Activated T-cell treated with anti-CD3 and anti-CD28 coated beads, Interleukin-2, amount 50 U/mL, for 72 hours (primary cell): ENCODE results near the gene UBQLN3. TPM values are rescaled to one million over a fixed set of nuclear protein-coding genes. Genes with fewer than 3 reads are reported as not detected.

Source experiments
- ATAC-seq, 2 donors: fragments of 150-1000 bp; cut with Tn5 transposase; replicated peaks in 1 of 2; 2 replicates each; pipeline ENCODE4 v1.10.0; 2021; ENCODE audit warnings: moderate library complexity in 2 of 2, mild to moderate bottlenecking in 1 of 2
- DNase-seq, 2 donors: peaks; one replicate each; pipeline ENCODE4 v3.0.0; 2021 to 2022; ENCODE audit warnings: mixed read lengths in 1 of 2
- H3K27ac Mint-ChIP-seq: one replicate; pipeline ENCODE4 v1.8.0; 2022; ENCODE audit warnings: mild to moderate bottlenecking, moderate library complexity, mixed read lengths
- H3K27me3 Mint-ChIP-seq: one replicate; pipeline ENCODE4 v1.8.0; 2022; ENCODE audit warnings: low read depth, mixed read lengths
- H3K36me3 Mint-ChIP-seq, 2 donors: one replicate each; pipeline ENCODE4 v1.8.0; 2022; ENCODE audit warnings: mixed read lengths in 2 of 2, mild to moderate bottlenecking in 1 of 2; ENCODE audit not compliant: insufficient read depth in 2 of 2
- H3K4me1 Mint-ChIP-seq: one replicate; pipeline ENCODE4 v1.8.0; 2022; ENCODE audit warnings: low read depth, mixed read lengths
- H3K4me3 Mint-ChIP-seq, 2 donors: one replicate each; pipeline ENCODE4 v1.8.0; 2022; ENCODE audit warnings: mild to moderate bottlenecking in 2 of 2, mixed read lengths in 2 of 2, moderate library complexity in 2 of 2
- H3K9me3 Mint-ChIP-seq, 2 donors: one replicate each; pipeline ENCODE4 v1.8.0; 2022; ENCODE audit warnings: mixed read lengths in 2 of 2
- total RNA-seq, 2 donors: library from RNA; stranded (reverse); gene quantifications; one replicate each; pipeline ENCODE4 v1.2.3, GENCODE V29; 2022

UBQLN3 gene
- total RNA-seq, 2 donors from 2014 or later = not detected

DNA sequence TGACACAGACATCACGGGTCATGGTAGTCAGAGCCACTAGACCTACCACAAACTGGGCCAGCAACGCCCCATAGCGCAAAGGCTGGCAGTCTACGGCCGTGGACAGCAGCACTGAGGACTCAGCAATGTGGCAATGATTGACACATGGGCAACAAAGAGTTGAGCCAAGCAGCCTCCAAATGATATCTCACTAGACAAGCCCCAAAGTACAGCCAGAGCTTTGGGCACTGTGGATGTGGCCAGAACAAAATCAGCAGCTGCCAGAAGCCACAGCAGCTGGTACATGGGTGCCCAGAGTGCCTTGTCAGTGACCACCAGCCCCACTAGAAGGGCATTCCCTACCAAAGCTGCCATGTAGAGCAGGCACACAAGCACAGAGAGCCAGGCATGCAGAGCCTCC is 18.0 kb upstream of the UBQLN3 start:
- ATAC-seq (no peak), DNase-seq (no peak)
- Mint-ChIP-seq H3K36me3 (no peaks in the 10 kb centered on the region), H3K4me3 (no peak overlapping the region), H3K27me3 (no peaks in the 10 kb centered on the region), H3K27ac (no peak overlapping the region), H3K9me3 (no peaks in the 10 kb centered on the region), H3K4me1 (no peaks in the 10 kb centered on the region)

DNA sequence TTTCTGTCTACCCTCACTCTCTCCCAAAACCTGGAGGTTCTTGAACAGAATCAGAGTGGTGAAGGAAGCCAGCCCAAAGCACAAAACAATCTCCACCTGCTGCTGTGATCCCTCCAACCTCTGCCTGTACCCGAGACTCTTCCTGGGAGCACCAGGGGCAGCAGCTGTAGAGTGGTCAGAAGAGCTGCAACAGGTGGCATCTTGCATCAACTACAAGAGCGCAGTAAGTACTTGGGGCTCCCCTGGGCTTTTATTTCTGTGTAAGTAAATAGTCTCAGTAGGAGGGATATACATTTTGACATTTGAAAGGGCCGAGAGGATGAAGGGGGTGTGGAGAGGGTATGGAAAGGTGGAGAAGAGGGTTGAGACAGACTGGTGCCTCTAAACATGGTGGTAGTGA is 15.0 kb upstream of the UBQLN3 start:
- Mint-ChIP-seq H3K9me3 (no peaks in the 10 kb centered on the region), H3K36me3 (no peaks in the 10 kb centered on the region), H3K4me1 (no peaks in the 10 kb centered on the region), H3K27me3 (no peaks in the 10 kb centered on the region), H3K27ac (no peak overlapping the region), H3K4me3 (no peak overlapping the region)
- ATAC-seq (no peak), DNase-seq (no peak)

DNA sequence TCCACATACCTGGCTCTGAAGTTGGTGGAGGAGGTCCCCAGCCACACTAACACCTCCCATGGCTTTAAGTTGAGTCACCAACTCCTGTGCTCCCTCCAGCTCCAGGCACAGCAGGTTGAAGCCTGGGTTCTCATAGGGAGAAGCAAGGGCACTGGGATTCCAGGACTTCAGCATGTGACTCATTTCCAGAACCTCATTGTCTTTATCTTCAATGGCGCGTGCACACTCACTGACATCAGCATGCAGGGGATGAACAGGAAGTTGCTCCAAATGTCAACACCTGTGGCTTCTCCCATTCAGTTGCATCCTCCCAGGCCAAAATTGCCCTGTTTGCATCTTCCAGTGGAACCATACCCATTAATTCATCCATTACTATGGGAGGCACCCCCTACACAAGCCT is 12.6 kb upstream of the UBQLN3 start:
- Mint-ChIP-seq H3K27ac (no peak overlapping the region), H3K27me3 (no peaks in the 10 kb centered on the region), H3K4me1 (no peaks in the 10 kb centered on the region), H3K4me3 (no peak overlapping the region), H3K9me3 (no peaks in the 10 kb centered on the region), H3K36me3 (no peaks in the 10 kb centered on the region)
- no peak for DNase-seq
- ATAC-seq = no peak

DNA sequence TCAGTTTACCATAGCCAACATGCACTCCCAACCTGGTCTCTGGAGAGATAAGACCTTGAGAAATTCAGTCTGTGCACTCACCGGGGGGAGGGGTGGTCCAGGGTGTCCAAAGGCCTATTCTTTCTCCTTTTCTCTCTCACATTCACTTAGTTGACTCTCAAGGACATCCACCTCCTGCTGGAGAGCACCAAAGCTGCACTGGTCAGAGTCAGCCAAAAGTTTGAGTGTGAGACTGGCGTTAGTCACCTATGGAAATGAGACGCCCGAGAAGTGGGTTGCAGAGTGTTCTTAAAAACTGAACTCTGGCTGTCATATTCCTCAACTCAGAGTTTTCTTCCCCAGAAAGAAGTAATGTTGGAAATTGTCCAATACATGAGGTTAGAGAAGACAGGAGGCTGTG is 11.8 kb upstream of the UBQLN3 start:
- no peak overlapping the region for H3K27ac Mint-ChIP-seq
- H3K4me1 Mint-ChIP-seq = no peaks in the 10 kb centered on the region
- H3K27me3 Mint-ChIP-seq = no peaks in the 10 kb centered on the region

DNA sequence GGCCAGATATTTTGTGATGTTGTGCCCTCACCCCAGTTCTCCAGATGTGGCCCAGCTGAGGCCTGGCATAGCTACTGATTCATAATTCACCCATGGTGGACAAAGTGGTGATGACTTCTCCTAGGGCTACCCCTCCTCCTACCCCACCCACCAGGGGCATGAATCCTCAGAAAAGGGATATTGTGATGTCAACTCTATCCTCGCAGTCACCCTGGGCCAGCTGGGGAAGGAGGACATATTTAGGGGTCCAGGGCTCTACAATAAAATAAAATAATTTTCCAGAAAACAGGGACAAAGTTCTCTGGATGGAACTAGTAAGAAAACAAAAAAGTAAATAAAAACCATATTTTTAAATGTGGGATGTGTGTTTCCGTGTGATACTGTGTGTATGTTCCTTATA is 6.8 kb upstream of the UBQLN3 start, which contains the start of gene UBQLNL:
TSS of gene UBQLNL (minus strand) at position 101 of the 400 bp plus-strand sequence. CDS start 258 bp downstream, outside the sequence.
- DNase-seq (no peak), ATAC-seq (no peak)
- Mint-ChIP-seq H3K27me3 (peaks cover under 1% of the 10 kb centered on the region), H3K4me1 (no peaks in the 10 kb centered on the region), H3K36me3 (no peaks in the 10 kb centered on the region), H3K4me3 (no peak within 1 kb of the TSS), H3K27ac (no peak within 1 kb of the TSS), H3K9me3 (no peaks in the 10 kb centered on the region)

More for the DNA sequence above, 11.8 kb upstream of the UBQLN3 start:
- no peak for DNase-seq
- Mint-ChIP-seq H3K9me3 (no peaks in the 10 kb centered on the region), H3K36me3 (no peaks in the 10 kb centered on the region), H3K4me3 (no peak overlapping the region)
- no peak for ATAC-seq

DNA sequence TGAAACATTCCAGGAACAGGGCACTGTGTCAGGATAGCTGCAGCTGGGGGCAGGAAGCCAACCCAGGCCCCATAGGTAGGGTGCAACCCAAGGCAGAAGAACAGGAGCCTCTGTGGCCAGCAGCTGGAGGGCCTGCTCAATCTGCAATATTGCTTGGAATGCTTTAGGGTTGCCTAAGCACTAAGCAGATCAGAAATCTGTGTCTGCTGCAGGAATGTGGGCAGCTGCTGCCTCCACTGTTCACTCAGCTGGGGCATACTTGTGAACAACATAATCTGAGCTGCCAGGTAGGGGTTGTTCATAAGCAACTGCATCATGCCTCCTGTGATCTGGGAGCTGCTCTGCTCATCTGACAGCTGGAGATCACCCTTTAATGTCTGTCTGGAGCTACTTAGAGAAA is 5.1 kb upstream of the UBQLN3 start:
- peaks cover 10% of the 10 kb centered on the region for H3K27me3 Mint-ChIP-seq
- DNase-seq (no peak), ATAC-seq (no peak)
- no peaks in the 10 kb centered on the region for H3K9me3 Mint-ChIP-seq
- no peak overlapping the region for H3K4me3 Mint-ChIP-seq
- H3K27ac Mint-ChIP-seq = no peak overlapping the region
- H3K4me1 Mint-ChIP-seq = no peaks in the 10 kb centered on the region
- H3K36me3 Mint-ChIP-seq = no peaks in the 10 kb centered on the region

DNA sequence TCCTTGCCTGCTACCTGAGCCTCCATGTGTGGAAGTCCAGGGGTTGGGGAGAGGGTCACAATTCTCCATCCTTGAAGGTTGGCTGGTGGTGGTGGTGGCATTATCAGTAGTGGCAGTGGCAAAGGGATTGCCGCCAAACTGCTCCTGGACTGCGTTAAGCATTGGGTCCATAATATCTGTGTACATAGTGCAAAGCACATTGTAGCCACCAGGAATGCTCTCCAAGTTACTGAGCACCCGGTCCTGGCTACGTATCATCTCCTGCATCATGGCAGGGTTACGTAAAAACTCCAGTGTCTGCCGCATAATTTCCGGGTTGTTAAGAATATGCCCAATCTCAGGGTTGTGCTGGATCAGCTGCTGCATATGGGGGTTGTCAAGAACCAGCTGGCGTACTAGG is 1.2 kb downstream of the UBQLN3 start:
- ATAC-seq = no peak
- H3K4me3 Mint-ChIP-seq = no peak overlapping the region
- no peaks in the 10 kb centered on the region for H3K36me3 Mint-ChIP-seq
- no peaks in the 10 kb centered on the region for H3K9me3 Mint-ChIP-seq
- peaks cover 10% of the 10 kb centered on the region for H3K27me3 Mint-ChIP-seq
- H3K4me1 Mint-ChIP-seq = no peaks in the 10 kb centered on the region
- H3K27ac Mint-ChIP-seq = no peak overlapping the region
- no peak for DNase-seq

DNA sequence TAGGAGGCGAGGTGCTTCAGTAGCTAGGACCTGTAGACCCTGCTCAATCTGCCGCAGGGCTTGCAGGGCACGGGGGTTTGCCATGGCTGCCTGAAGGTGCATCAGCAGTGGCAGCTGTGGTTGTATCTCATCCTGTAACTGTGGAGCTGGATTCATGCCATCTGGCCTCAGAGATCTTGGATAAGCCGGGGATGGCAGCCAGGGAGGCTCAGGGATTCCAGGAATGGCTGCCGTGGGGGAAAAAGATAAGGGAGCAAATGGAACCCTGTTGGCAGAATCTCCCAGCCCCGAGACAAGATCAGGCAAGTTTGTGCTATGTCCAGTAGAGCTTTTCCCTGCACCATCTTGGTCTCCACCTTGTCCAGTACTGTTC is 1.8 kb downstream of the UBQLN3 start:
- DNase-seq (no peak), ATAC-seq (no peak)
- H3K4me1 Mint-ChIP-seq = no peaks in the 10 kb centered on the region
- H3K36me3 Mint-ChIP-seq = no peaks in the 10 kb centered on the region
- H3K9me3 Mint-ChIP-seq = no peaks in the 10 kb centered on the region
- peaks cover 10% of the 10 kb centered on the region for H3K27me3 Mint-ChIP-seq
- no peak overlapping the region for H3K4me3 Mint-ChIP-seq
- H3K27ac Mint-ChIP-seq = no peak overlapping the region

DNA sequence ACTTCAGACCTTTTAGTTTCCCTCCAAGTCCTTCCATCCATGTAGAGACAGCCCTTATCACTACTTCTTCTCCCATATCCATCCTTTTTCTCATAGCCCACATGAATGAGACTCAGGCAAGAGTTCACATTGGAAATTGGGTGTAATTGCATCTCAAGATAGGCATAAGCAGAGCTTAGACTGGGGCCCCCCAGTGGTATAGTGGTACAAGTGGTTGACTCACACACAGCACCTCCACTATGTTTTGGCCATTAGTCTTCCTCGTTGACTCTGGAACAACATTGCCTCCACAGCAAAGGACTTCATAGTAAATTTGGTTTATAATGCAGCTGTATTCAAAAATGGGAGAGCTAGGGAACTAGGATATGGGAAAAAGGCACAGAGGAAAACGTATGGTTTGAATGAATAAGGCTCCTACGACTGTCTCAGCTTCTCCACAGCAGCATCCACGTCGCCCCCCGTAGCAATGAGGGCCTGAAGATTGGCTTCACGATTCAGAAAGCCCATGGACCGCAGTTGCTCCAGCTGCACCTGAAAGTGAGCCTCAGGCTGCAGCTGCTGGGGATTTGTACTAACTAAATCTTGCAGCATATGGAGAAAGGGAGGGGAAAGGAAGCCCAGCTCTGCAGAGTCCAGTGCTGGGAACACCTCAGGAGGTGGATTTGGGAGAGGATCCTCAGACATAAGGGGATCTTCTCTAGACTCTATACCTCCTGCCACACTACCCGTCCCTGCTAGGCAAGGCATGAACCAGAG is 2.4 kb downstream of the UBQLN3 start:
- Mint-ChIP-seq H3K36me3 (no peaks in the 10 kb centered on the region), H3K9me3 (no peaks in the 10 kb centered on the region), H3K4me3 (no peak overlapping the region), H3K4me1 (no peaks in the 10 kb centered on the region), H3K27me3 (peaks cover 11% of the 10 kb centered on the region), H3K27ac (no peak overlapping the region)
- ATAC-seq (no peak), DNase-seq (no peak)

DNA sequence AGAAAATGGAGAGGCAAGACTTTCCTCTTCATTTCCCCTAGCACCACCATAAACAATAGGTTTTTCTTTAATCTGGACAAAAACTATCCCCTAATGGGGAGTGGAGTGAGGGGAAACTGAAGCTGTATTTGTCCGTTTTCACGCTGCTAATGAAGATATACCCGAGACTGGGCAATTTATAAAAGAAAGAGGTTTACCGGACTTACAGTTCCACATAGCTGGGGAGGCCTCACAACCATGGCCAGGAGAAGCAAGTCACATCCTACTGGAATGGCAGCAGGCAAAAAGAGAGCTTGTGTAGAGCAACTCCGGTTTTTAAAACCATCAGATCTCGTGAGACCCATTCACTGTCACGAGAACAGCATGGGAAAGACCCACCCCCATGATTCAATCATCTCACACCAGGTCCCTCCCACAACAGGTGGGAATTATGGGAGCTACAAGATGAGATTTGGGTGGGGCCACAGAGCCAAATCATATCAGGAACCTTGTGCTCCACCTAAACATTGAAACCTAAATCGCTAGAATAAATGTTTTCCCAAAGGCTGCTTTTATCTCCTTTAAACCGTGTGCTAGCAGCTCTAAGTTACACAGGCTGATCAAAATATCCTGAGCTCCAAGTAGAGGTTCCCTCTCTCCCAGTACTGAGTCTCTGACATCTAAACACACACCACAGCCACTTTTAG is 4.3 kb downstream of the UBQLN3 start:
- Mint-ChIP-seq H3K4me3 (no peak overlapping the region), H3K9me3 (no peaks in the 10 kb centered on the region), H3K27me3 (peaks cover 7% of the 10 kb centered on the region), H3K36me3 (no peaks in the 10 kb centered on the region), H3K4me1 (no peaks in the 10 kb centered on the region), H3K27ac (no peak overlapping the region)
- DNase-seq (no peak), ATAC-seq (no peak)

DNA sequence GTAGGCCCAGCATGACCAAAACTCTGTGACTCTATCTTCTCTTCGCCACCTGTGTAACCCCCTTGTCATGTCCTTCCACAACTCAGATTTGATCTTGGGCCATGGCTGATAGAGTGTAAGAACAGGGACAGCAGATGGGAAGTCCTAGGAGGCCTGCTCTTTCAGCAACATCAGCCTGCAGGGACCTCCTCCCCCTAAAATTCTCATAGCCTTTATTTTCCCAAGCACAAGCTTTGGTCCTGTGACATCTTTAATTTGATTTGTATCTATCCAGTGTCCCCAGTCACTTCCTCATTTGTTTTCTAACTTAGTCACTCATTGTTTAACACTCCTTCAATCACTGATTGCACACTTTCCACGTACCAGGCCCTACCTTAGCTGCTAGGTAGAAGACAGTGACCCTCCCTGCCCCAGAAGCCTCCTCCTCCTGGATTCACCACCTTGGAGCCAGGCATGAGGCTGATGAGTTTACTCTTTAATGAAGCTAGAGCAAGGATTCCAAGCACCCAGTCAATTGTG is 5.3 kb downstream of the UBQLN3 start:
- no peak overlapping the region for H3K4me3 Mint-ChIP-seq
- no peak overlapping the region for H3K27ac Mint-ChIP-seq
- ATAC-seq (no peak), DNase-seq (no peak)
- peaks cover 7% of the 10 kb centered on the region for H3K27me3 Mint-ChIP-seq
- no peaks in the 10 kb centered on the region for H3K4me1 Mint-ChIP-seq
- H3K9me3 Mint-ChIP-seq = no peaks in the 10 kb centered on the region
- no peaks in the 10 kb centered on the region for H3K36me3 Mint-ChIP-seq

DNA sequence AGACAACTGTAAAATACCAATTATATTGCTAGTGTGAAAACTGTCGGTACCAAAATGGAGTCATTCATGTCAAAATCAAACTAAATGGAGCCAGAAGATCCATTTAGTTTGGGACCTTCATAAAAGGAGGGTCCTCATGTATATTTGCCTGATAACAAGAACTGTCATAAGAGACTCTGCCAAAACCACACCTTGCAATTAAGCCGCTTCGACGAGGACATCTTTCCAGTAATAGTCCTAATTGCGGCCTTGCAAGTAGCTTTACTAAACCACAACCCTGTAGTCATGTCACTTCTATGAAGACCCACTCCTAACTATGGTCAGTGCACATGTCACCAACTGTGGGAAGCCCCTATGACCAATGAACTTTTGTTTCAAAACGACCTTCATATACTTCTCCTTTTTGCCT is 9.4 kb downstream of the UBQLN3 start:
- Mint-ChIP-seq H3K27ac (no peak overlapping the region), H3K9me3 (no peaks in the 10 kb centered on the region), H3K4me3 (no peak overlapping the region), H3K27me3 (peaks cover 10% of the 10 kb centered on the region), H3K36me3 (no peaks in the 10 kb centered on the region), H3K4me1 (no peaks in the 10 kb centered on the region)
- ATAC-seq (no peak), DNase-seq (no peak)

DNA sequence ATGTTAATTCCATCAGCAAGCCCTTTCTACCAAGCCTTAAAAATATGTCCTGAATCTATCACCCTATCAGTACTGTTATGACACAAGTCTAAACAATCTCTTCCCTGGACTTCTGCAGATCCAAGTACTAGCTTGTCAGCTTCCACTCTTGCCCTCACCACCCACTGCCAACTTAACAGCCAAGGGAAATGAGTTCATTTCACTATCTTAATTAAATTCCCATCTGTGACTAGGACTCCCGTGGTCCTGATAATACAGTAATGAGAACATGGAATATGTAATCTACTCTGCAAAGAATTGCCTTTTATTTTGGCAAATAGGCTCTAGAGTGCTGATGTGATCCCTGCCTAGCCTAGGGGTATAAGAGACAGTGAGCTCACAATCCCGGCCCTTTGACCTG is 10.1 kb downstream of the UBQLN3 start:
- no peak for ATAC-seq
- no peaks in the 10 kb centered on the region for H3K9me3 Mint-ChIP-seq
- H3K27ac Mint-ChIP-seq = no peak overlapping the region
- no peaks in the 10 kb centered on the region for H3K4me1 Mint-ChIP-seq
- peaks cover 13% of the 10 kb centered on the region for H3K27me3 Mint-ChIP-seq
- H3K4me3 Mint-ChIP-seq = no peak overlapping the region
- H3K36me3 Mint-ChIP-seq = no peaks in the 10 kb centered on the region
- no peak for DNase-seq
